ENCODE measurements around the gene WNK1.
"Not testable (repeated sequence)": the region's sequence is repeated elsewhere in the genome, so short reads cannot be mapped to it uniquely, and the experiment has no call there.

Gene WNK1

GRCh38 chr12:780750-781379, 28.5 kb downstream of the WNK1 start:
- TF ChIP-seq CTCF (IDR thresholded peaks at IDR 0.05; ENCODE audit: insufficient read depth, low read depth, low read length, missing control alignments) = no peak
- H3K4me3 ChIP-seq (ENCODE audit: low read length) = no peak overlapping the region

GRCh38 chr12:785706-786105, 33.3 kb downstream of the WNK1 start:
- TF ChIP-seq CTCF (IDR thresholded peaks at IDR 0.05; ENCODE audit: insufficient read depth, low read depth, low read length, missing control alignments) = no peak
- H3K4me3 ChIP-seq (ENCODE audit: low read length) = no peak overlapping the region
- no peak for DNase-seq (ENCODE audit: low read depth)

More at GRCh38 chr12:780750-781379, 28.5 kb downstream of the WNK1 start:
- no peak for DNase-seq (ENCODE audit: low read depth)

- no peak overlapping the region for H3K4me3 ChIP-seq (ENCODE audit: low read length)
- no peak for DNase-seq (ENCODE audit: low read depth)
- TF ChIP-seq CTCF (IDR thresholded peaks at IDR 0.05; ENCODE audit: insufficient read depth, low read depth, low read length, missing control alignments) = no peak
Measured at GRCh38 chr12:788288-788687, 35.9 kb downstream of the WNK1 start.

- not testable (repeated sequence) for H3K4me3 ChIP-seq (ENCODE audit: low read length); DNase-seq (ENCODE audit: low read depth)
Measured at GRCh38 chr12:788762-789161, 36.4 kb downstream of the WNK1 start.

GRCh38 chr12:789852-790563, 37.6 kb downstream of the WNK1 start:
- TF ChIP-seq CTCF (IDR thresholded peaks at IDR 0.05; ENCODE audit: insufficient read depth, low read depth, low read length, missing control alignments) = no peak
- no peak for DNase-seq (ENCODE audit: low read depth)
- no peak overlapping the region for H3K4me3 ChIP-seq (ENCODE audit: low read length)

- no peak overlapping the region for H3K4me3 ChIP-seq (ENCODE audit: low read length)
- no peak for TF ChIP-seq CTCF (IDR thresholded peaks at IDR 0.05; ENCODE audit: insufficient read depth, low read depth, low read length, missing control alignments)
- DNase-seq (ENCODE audit: low read depth) = no peak
Measured at GRCh38 chr12:790608-791007, 38.2 kb downstream of the WNK1 start.

- no peak for DNase-seq (ENCODE audit: low read depth)
- no peak for TF ChIP-seq CTCF (IDR thresholded peaks at IDR 0.05; ENCODE audit: insufficient read depth, low read depth, low read length, missing control alignments)
- no peak overlapping the region for H3K4me3 ChIP-seq (ENCODE audit: low read length)
Measured at GRCh38 chr12:793037-793436, 40.7 kb downstream of the WNK1 start.
